Activated T-cell treated with anti-CD3 and anti-CD28 coated beads, Interleukin-2, amount 50 U/mL, for 4 hours (primary cell): ENCODE measurements around the gene TP53BP1. TPM values are rescaled to one million over a fixed set of nuclear protein-coding genes. Genes with fewer than 3 reads are reported as not detected.

ENCODE experiments used
- ATAC-seq, 2 donors: fragments of 200-7000 bp; cut with Tn5 transposase; one replicate each; pipeline ENCODE4 v1.10.0; 2021
- DNase-seq: peaks from one replicate; pipeline ENCODE4 v3.0.0-alpha.2; 2020
- H3K27me3 Mint-ChIP-seq: one replicate; pipeline ENCODE4 v1.8.0; 2021; ENCODE audit warnings: low read depth, mixed read lengths
- H3K36me3 Mint-ChIP-seq: one replicate; pipeline ENCODE4 v1.8.0; 2022; ENCODE audit warnings: mixed read lengths; ENCODE audit not compliant: insufficient read depth
- H3K4me1 Mint-ChIP-seq: one replicate; pipeline ENCODE4 v1.8.0; 2021; ENCODE audit warnings: low read depth, mixed read lengths
- H3K4me3 Mint-ChIP-seq: one replicate; pipeline ENCODE4 v1.8.0; 2021; ENCODE audit warnings: mild to moderate bottlenecking, moderate library complexity, mixed read lengths
- H3K9me3 Mint-ChIP-seq: one replicate; pipeline ENCODE4 v1.8.0; 2021; ENCODE audit warnings: mixed read lengths
- total RNA-seq, 3 donors: library from RNA; stranded (reverse); gene quantifications; one replicate each; pipeline ENCODE4 v1.2.1, GENCODE V29; 2021

TP53BP1 gene
- total RNA-seq, 3 donors from 2014 or later = 30.5 to 36.1 (median 35.3) TPM

- peaks cover 39% of the 10 kb centered on the region for H3K36me3 Mint-ChIP-seq
- no peak for DNase-seq
Observed at GRCh38 chr15:43488790-43489189, 4.2 kb downstream of the TP53BP1 start.

DNA sequence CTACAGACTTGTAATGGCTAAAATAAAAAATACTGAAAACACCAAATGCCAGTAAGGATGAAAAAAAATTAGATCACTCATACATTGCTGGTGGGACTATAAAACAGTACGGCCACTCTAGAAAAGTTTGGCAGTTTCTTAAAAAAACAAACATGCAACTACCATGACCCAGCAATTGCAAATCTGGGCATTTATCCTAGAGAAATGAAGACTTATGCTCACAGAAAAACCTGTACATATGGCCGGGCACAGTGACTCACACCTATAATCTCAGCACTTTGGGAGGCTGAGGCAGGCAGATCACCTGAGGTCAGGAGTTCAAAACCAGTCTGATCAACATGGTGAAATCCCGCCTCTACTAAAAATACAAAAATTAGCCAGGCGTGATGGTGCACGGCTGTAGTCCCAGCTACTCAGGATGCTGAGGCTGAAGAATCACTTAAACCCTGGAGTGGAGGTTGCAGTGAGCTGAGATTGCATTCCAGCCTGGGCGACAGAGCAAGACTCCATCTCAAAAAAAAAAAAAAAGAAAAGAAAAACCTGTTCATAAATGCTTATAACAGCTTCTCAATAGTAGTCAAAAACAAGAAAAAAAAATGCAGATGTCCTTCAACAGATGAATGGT, 5.6 kb downstream of the TP53BP1 start:
- peaks cover 38% of the 10 kb centered on the region for H3K36me3 Mint-ChIP-seq
- DNase-seq = no peak
- peaks cover 24% of the 10 kb centered on the region for H3K4me1 Mint-ChIP-seq
- H3K9me3 Mint-ChIP-seq = no peaks in the 10 kb centered on the region
- ATAC-seq = no peak
- H3K4me3 Mint-ChIP-seq = no peak overlapping the region
- no peaks in the 10 kb centered on the region for H3K27me3 Mint-ChIP-seq

More at GRCh38 chr15:43488790-43489189, 4.2 kb downstream of the TP53BP1 start:
- no peak for ATAC-seq
- no peaks in the 10 kb centered on the region for H3K27me3 Mint-ChIP-seq
- no peaks in the 10 kb centered on the region for H3K9me3 Mint-ChIP-seq
- peaks cover 30% of the 10 kb centered on the region for H3K4me1 Mint-ChIP-seq
- H3K4me3 Mint-ChIP-seq = no peak overlapping the region

DNA sequence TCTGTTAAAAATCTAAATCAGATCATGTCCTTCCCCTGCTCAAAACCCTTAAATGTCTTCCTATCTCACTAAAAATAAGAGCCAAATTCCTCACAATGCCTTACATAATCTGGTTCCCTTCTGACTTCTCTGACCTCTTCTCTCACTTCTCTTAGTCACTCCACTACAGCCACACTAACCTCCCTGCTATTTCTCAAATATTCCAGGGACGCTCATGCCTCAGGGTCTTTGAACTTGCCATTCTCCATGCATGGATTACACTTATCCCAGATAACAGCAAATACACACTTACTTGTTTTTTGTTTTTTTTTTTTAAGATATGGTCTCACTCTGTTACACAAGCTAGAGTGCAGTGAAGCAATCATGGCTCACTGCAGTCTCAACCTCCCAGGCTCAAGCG, 8.5 kb downstream of the TP53BP1 start:
- no peaks in the 10 kb centered on the region for H3K27me3 Mint-ChIP-seq
- ATAC-seq (no peak), DNase-seq (no peak)
- peaks cover 30% of the 10 kb centered on the region for H3K36me3 Mint-ChIP-seq
- no peaks in the 10 kb centered on the region for H3K9me3 Mint-ChIP-seq
- H3K4me3 Mint-ChIP-seq = no peak overlapping the region
- H3K4me1 Mint-ChIP-seq = peaks cover 13% of the 10 kb centered on the region

DNA sequence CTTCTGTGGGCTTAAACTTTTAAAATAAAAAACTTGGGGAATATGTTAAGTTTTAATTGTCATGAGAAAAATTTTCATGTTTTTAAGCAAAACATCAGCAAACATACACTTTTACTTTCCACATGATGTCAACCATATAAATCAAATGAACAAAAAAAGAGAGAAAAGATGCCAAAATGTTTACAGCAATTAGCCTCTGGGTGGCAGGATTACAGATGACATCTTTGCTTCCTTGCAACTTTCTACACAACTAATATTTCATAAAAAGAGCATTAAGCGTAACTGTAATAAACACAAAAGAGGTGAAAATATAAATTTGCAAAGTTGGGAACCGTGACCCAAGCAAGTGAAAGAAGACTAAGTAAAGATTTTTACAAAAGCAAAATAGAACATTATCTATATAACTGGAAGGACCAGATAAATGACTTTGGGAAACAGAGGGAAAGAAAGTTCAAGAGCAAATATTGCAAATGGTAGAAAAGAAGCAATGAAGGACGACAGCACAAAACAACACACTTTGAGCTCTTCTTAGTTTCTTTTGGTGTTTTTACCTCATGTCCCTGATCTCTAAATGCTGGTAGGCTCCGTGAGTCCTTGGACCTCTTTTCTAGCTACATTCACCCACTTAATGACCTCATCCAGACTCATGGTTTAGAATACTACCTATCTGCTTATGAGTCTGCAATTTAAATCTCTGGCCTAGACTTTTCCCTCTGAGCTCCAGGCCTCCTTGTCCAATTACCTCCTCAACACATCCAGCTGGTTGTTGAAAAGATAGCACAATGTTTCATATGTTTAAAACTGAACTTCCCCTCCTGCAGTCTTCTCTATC, 9.4 kb downstream of the TP53BP1 start:
- H3K4me1 Mint-ChIP-seq = peaks cover 6% of the 10 kb centered on the region
- H3K27me3 Mint-ChIP-seq = no peaks in the 10 kb centered on the region
- no peaks in the 10 kb centered on the region for H3K9me3 Mint-ChIP-seq
- no peak for DNase-seq
- no peak for ATAC-seq
- H3K4me3 Mint-ChIP-seq = no peak overlapping the region
- peaks cover 32% of the 10 kb centered on the region for H3K36me3 Mint-ChIP-seq

DNA sequence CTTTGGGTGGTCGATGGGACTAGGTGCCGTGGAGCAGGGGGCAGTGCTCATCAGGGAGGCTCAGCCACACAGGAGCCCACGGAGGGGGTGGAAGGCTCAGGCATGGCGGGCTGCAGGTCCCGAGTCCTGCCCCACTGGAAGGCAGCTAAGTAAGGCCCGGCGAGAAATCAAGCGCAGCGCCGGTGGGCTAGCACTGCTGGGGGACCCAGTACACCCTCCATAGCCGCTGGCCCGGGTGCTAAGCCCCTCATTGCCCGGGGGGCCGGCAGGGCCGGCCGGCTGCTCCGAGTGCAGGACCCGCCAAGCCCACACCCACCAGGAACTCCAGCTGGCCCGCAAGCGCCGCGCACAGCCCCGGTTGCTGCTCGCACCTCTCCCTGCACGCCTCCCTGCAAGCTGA, 19.1 kb downstream of the TP53BP1 start:
- H3K36me3 Mint-ChIP-seq = peaks cover 56% of the 10 kb centered on the region
- no peaks in the 10 kb centered on the region for H3K9me3 Mint-ChIP-seq
- H3K4me3 Mint-ChIP-seq = no peak overlapping the region

GRCh38 chr15:43471975-43472374, 21.0 kb downstream of the TP53BP1 start:
- no peaks in the 10 kb centered on the region for H3K9me3 Mint-ChIP-seq
- no peak overlapping the region for H3K4me3 Mint-ChIP-seq
- no peaks in the 10 kb centered on the region for H3K27me3 Mint-ChIP-seq
- H3K4me1 Mint-ChIP-seq = no peaks in the 10 kb centered on the region
- ATAC-seq (no peak), DNase-seq (no peak)
- H3K36me3 Mint-ChIP-seq = peaks cover 48% of the 10 kb centered on the region

More for the DNA sequence above, 19.1 kb downstream of the TP53BP1 start:
- no peaks in the 10 kb centered on the region for H3K27me3 Mint-ChIP-seq
- no peaks in the 10 kb centered on the region for H3K4me1 Mint-ChIP-seq
- DNase-seq (no peak), ATAC-seq (no peak)

GRCh38 chr15:43469867-43470266, 23.1 kb downstream of the TP53BP1 start:
- H3K4me3 Mint-ChIP-seq = no peak overlapping the region
- no peaks in the 10 kb centered on the region for H3K9me3 Mint-ChIP-seq
- H3K36me3 Mint-ChIP-seq = peaks cover 46% of the 10 kb centered on the region
- no peaks in the 10 kb centered on the region for H3K27me3 Mint-ChIP-seq
- no peaks in the 10 kb centered on the region for H3K4me1 Mint-ChIP-seq
- ATAC-seq (peak in 1 of 2 donors; percentile 63), DNase-seq (no peak)

- Mint-ChIP-seq H3K27me3 (no peaks in the 10 kb centered on the region), H3K4me3 (no peak overlapping the region), H3K4me1 (peaks cover 2% of the 10 kb centered on the region), H3K36me3 (peaks cover 36% of the 10 kb centered on the region), H3K9me3 (no peaks in the 10 kb centered on the region)
- ATAC-seq = no peak
- DNase-seq = no peak
Observed at GRCh38 chr15:43465100-43465499, 27.9 kb downstream of the TP53BP1 start.

DNA sequence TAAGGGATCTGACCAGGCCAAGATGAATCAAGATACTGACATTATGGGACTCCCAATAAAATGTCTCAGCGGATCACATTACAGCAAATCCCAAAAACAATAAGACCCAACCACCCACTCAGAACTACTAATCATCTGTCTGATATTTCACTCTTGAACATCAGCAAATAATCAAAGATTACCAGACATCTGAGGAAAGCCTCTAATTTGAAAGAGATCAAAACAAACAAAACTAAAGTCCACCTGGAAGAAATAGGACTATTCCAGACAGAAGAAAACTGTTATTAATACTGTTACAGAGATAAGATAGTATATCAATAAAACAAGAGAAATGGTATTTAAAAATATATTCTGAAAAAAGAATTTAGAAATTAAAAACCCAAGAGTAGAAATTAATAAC, 29.0 kb downstream of the TP53BP1 start:
- peaks cover 2% of the 10 kb centered on the region for H3K4me1 Mint-ChIP-seq
- DNase-seq (no peak), ATAC-seq (no peak)
- H3K27me3 Mint-ChIP-seq = no peaks in the 10 kb centered on the region
- H3K36me3 Mint-ChIP-seq = peaks cover 34% of the 10 kb centered on the region
- H3K4me3 Mint-ChIP-seq = no peak overlapping the region
- no peaks in the 10 kb centered on the region for H3K9me3 Mint-ChIP-seq

DNA sequence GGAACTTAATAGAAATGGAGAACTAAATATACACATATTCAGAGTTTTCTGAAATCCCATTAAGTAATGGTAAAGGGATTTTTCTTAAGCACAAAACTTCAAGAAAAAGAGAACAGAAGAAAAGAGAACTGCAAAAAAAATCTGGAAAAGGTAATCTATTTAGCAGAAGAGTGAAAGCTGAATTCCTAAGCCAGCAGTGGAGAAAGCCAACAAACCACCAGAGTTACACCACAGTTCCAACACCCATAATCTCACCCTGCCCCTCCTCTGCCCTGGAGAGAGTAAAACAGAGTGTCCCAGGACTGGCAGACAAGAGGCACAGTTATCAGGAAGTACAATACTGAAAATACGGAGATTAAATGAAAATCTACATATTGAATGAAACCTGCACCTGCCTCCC, 29.4 kb downstream of the TP53BP1 start:
- Mint-ChIP-seq H3K4me1 (peaks cover 2% of the 10 kb centered on the region), H3K9me3 (no peaks in the 10 kb centered on the region), H3K4me3 (no peak overlapping the region), H3K27me3 (no peaks in the 10 kb centered on the region), H3K36me3 (peaks cover 33% of the 10 kb centered on the region)
- DNase-seq (no peak), ATAC-seq (no peak)

GRCh38 chr15:43449981-43450380, 43.0 kb downstream of the TP53BP1 start:
- Mint-ChIP-seq H3K4me1 (peaks cover 1% of the 10 kb centered on the region), H3K36me3 (peaks cover 16% of the 10 kb centered on the region), H3K4me3 (no peak overlapping the region), H3K27me3 (no peaks in the 10 kb centered on the region), H3K9me3 (no peaks in the 10 kb centered on the region)
- ATAC-seq = no peak
- no peak for DNase-seq

- H3K4me3 Mint-ChIP-seq = no peak overlapping the region
- DNase-seq = no peak
- no peak for ATAC-seq
- no peaks in the 10 kb centered on the region for H3K27me3 Mint-ChIP-seq
- H3K36me3 Mint-ChIP-seq = peaks cover 19% of the 10 kb centered on the region
- peaks cover 2% of the 10 kb centered on the region for H3K4me1 Mint-ChIP-seq
- H3K9me3 Mint-ChIP-seq = no peaks in the 10 kb centered on the region
Observed at GRCh38 chr15:43446344-43446743, 46.6 kb downstream of the TP53BP1 start.

DNA sequence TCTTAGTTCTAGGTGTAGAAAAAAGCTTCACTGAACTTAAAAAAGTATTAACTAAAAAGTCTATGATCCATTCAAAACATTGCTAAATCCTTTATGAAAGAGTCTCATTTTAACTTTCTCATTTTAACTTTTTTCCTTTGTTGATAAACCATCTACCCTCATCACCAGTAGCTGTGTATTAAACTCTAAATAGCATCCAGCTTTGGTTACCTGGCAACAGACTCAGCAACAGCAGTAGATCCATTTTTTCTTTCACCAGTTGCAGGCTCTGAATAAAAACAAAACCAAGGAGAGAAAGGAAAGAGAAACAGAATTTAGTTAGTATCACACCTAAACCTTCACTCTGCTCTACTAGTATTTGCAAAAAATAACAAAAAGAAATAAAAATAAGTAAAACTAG, 51.6 kb downstream of the TP53BP1 start:
- H3K27me3 Mint-ChIP-seq = no peaks in the 10 kb centered on the region
- H3K4me3 Mint-ChIP-seq = no peak overlapping the region
- DNase-seq (no peak), ATAC-seq (peak; percentile 67 to 69)
- H3K9me3 Mint-ChIP-seq = no peaks in the 10 kb centered on the region
- H3K36me3 Mint-ChIP-seq = peaks cover 25% of the 10 kb centered on the region
- peaks cover 6% of the 10 kb centered on the region for H3K4me1 Mint-ChIP-seq

GRCh38 chr15:43440721-43441281, 52.2 kb downstream of the TP53BP1 start:
- peak; percentile 94 to 96 for ATAC-seq
- H3K4me1 Mint-ChIP-seq = peaks cover 6% of the 10 kb centered on the region

GRCh38 chr15:43439268-43439667, 53.7 kb downstream of the TP53BP1 start:
- peaks cover 15% of the 10 kb centered on the region for H3K36me3 Mint-ChIP-seq
- DNase-seq = no peak

More at GRCh38 chr15:43440721-43441281, 52.2 kb downstream of the TP53BP1 start:
- no peaks in the 10 kb centered on the region for H3K27me3 Mint-ChIP-seq
- H3K9me3 Mint-ChIP-seq = no peaks in the 10 kb centered on the region
- no peak overlapping the region for H3K4me3 Mint-ChIP-seq
- peaks cover 23% of the 10 kb centered on the region for H3K36me3 Mint-ChIP-seq
- DNase-seq = no peak

More at GRCh38 chr15:43439268-43439667, 53.7 kb downstream of the TP53BP1 start:
- H3K4me1 Mint-ChIP-seq = peaks cover 6% of the 10 kb centered on the region
- ATAC-seq = no peak
- H3K9me3 Mint-ChIP-seq = no peaks in the 10 kb centered on the region
- no peaks in the 10 kb centered on the region for H3K27me3 Mint-ChIP-seq
- no peak overlapping the region for H3K4me3 Mint-ChIP-seq
